SK-N-SH (cell line): Measurements from ENCODE around the gene ATP13A3. TPM values are rescaled to one million over a fixed set of nuclear protein-coding genes. Genes with fewer than 3 reads are reported as not detected.
A peak's percentile ranks its signal among the peaks of the same experiment; 100 is the strongest.

Experiments
- CTCF ChIA-PET: fragments of 300-600, 350-600 bp; formaldehyde crosslinking; extraction: SDS; loops from one replicate; lab custom pipeline; 2021; lab: Yijun Ruan, JAX
- POLR2A ChIA-PET: fragments of 350-600 bp; sonication (Branson Sonifier 250); formaldehyde crosslinking; extraction: SDS; loops from one replicate; lab custom pipeline; 2020; ENCODE audit warnings: antibody characterized with exemption, inconsistent platforms; lab: Yijun Ruan, JAX
- DNase-seq: peaks from one replicate; pipeline ENCODE4 v3.0.0; 2012
- H2AFZ ChIP-seq: fragments of 200-600 bp; sonication (generic); 2 replicates; pipeline ENCODE4 v1.8.1; 2016; ENCODE audit warnings: antibody characterized with exemption, mild to moderate bottlenecking, low read depth
- H3F3A ChIP-seq: fragments of 200-600 bp; sonication (generic); replicated peaks from 2 replicates; pipeline ENCODE3; 2016; ENCODE audit warnings: antibody characterized with exemption, mild to moderate bottlenecking; ENCODE audit not compliant: insufficient read depth
- H3K27ac ChIP-seq, 2 experiments: fragments of 200-500 bp in 1 of 2; fragments of 200-600 bp in 1 of 2; sonication (Bioruptor generic) in 1 of 2; sonication (generic), shearing (Covaris generic) in 1 of 2; 2 replicates each; pipeline versions ENCODE4 v1.5.1 to v1.6.1; 2014 to 2016; ENCODE audit warnings: low read depth in 2 of 2, inconsistent platforms in 1 of 2, low read length in 1 of 2, mild to moderate bottlenecking in 1 of 2, mixed read lengths in 1 of 2
- H3K27me3 ChIP-seq: fragments of 200-600 bp; sonication (generic), shearing (Covaris generic); 2 replicates; pipeline ENCODE4 v1.6.1; 2016; ENCODE audit warnings: mixed run types; ENCODE audit not compliant: insufficient read depth
- H3K36me3 ChIP-seq, 2 experiments: fragments of 200-500 bp in 1 of 2; fragments of 200-600 bp in 1 of 2; sonication (Bioruptor generic) in 1 of 2; sonication (generic) in 1 of 2; replicated peaks in 1 of 2; 2 replicates each; pipeline versions ENCODE3 to v1.5.1; 2014 to 2016; ENCODE audit warnings: low read length in 1 of 2, mild to moderate bottlenecking in 1 of 2; ENCODE audit not compliant: insufficient read depth in 2 of 2, control insufficient read depth in 1 of 2
- H3K4me1 ChIP-seq, 2 experiments: fragments of 200-500 bp in 1 of 2; fragments of 200-600 bp in 1 of 2; sonication (Bioruptor generic) in 1 of 2; sonication (generic), shearing (Covaris generic) in 1 of 2; 2 replicates each; pipeline versions ENCODE4 v1.5.1 to v1.6.1; 2014 to 2016; ENCODE audit warnings: low read depth in 1 of 2, low read length in 1 of 2, mixed run types in 1 of 2; ENCODE audit not compliant: insufficient read depth in 2 of 2, control insufficient read depth in 1 of 2
- H3K4me2 ChIP-seq: fragments of 200-600 bp; sonication (generic), shearing (Covaris generic); 2 replicates; pipeline ENCODE4 v1.6.1; 2017; ENCODE audit warnings: mixed run types
- H3K4me3 ChIP-seq, 2 experiments: fragments of 200-500 bp in 1 of 2; fragments of 200-600 bp in 1 of 2; sonication (Bioruptor generic) in 1 of 2; sonication (generic), shearing (Covaris generic) in 1 of 2; 2 replicates each; pipeline versions ENCODE4 v1.5.1 to v1.8.1; 2014 to 2016; ENCODE audit warnings: low read depth in 2 of 2, inconsistent platforms in 1 of 2, low read length in 1 of 2, mild to moderate bottlenecking in 1 of 2, mixed read lengths in 1 of 2, moderate library complexity in 1 of 2
- H3K79me2 ChIP-seq: fragments of 200-600 bp; sonication (generic); 2 replicates; pipeline ENCODE4 v1.8.1; 2017; ENCODE audit warnings: mild to moderate bottlenecking; ENCODE audit not compliant: insufficient read depth
- H3K9ac ChIP-seq: fragments of 200-600 bp; sonication (generic); 2 replicates; pipeline ENCODE4 v1.6.1; 2017; ENCODE audit warnings: mixed run types
- H3K9me2 ChIP-seq: fragments of 200-600 bp; sonication (generic); 2 replicates; pipeline ENCODE4 v1.6.1; 2017; ENCODE audit warnings: mixed run types
- H3K9me3 ChIP-seq: fragments of 200-600 bp; sonication (generic); 2 replicates; pipeline ENCODE4 v1.6.1; 2017; ENCODE audit warnings: mixed run types, mild to moderate bottlenecking, moderate library complexity
- H4K20me1 ChIP-seq: fragments of 200-600 bp; sonication (generic); 2 replicates; pipeline ENCODE4 v1.6.1; 2017; ENCODE audit warnings: mild to moderate bottlenecking, mixed run types; ENCODE audit not compliant: insufficient read depth
- FOSL2 ChIP-seq: IDR thresholded peaks from 2 replicates; pipeline ENCODE4 v1.4.0; 2012; ENCODE audit warnings: low read depth, mild to moderate bottlenecking, moderate library complexity, borderline replicate concordance
- NFIC ChIP-seq: IDR thresholded peaks from 2 replicates; pipeline ENCODE4 v1.4.0; 2012; ENCODE audit warnings: borderline replicate concordance
- NRF1 ChIP-seq: IDR thresholded peaks from 2 replicates; pipeline ENCODE4 v1.6.1; 2012; ENCODE audit warnings: low read depth, mild to moderate bottlenecking, low read length
- POLR2AphosphoS5 ChIP-seq: IDR thresholded peaks from 2 replicates; pipeline ENCODE4 v1.6.1; 2012; ENCODE audit warnings: low read depth, low read length
- RCOR1 ChIP-seq: fragments of 150-350 bp; IDR thresholded peaks from 2 replicates; pipeline ENCODE4 v1.6.1; 2017; ENCODE audit warnings: antibody characterized with exemption, low read length
- SMC3 ChIP-seq: IDR thresholded peaks from 2 replicates; pipeline ENCODE4 v1.6.1; 2012; ENCODE audit warnings: low read depth, low read length, improper control_type of control experiment
- TEAD4 ChIP-seq: IDR thresholded peaks from 2 replicates; pipeline ENCODE4 v1.4.0; 2012; ENCODE audit warnings: mild to moderate bottlenecking, borderline replicate concordance; ENCODE audit not compliant: insufficient read depth
- YY1 ChIP-seq: IDR thresholded peaks from 2 replicates; pipeline ENCODE4 v1.4.0; 2012; ENCODE audit warnings: low read depth, mild to moderate bottlenecking
- WGBS: methylation state at CpG from one replicate; pipeline ENCODE4 v1.1.6; 2017; ENCODE audit warnings: low lambda C conversion rate; 5-methylcytosine and 5-hydroxymethylcytosine counted together
- polyA plus RNA-seq, 3 experiments: library from polyadenylated mRNA; depleted of rRNA; stranded (reverse); fragments of >200 nt; gene quantifications; 2 replicates each; pipeline ENCODE4 v1.2.3, GENCODE V29; 2012
- TF ChIP-seq, protein P1 (sequence below): fragments of 200-600 bp; sonication (generic); IDR thresholded peaks from 2 replicates; pipeline ENCODE4 v1.6.1; 2017; ENCODE audit warnings: antibody characterized with exemption, mild to moderate bottlenecking, moderate library complexity
- TF ChIP-seq, protein P2 (sequence below): IDR thresholded peaks from 2 replicates; pipeline ENCODE4 v1.6.1; 2012; ENCODE audit warnings: mild to moderate bottlenecking, low read depth, low read length, moderate library complexity

ATP13A3 gene
- polyA plus RNA-seq, 1 of the 3 experiments (the other 2 are of a cell fraction): 48.2 TPM

DNA sequence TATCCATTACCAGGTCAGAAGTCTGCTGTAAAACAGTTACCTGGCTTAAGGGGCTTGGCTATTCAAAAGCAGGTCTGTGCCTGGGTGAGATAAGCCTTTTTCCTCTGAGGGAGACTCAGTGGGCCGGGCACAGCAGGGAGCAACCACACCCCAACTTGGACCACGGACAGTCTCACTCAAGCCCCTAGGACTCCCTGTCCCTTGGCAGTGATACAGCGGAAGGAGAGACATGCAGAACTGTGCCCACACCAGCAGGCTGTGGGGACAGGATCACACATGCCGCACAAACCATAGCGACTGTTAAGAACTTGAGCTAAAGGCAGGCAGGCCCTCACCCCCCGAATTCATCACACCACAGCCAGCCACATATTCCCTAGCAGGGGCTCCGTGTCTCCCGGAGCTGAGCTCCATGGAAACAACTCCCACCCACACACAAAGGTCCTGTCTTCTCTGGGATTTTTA is 84.9 kb downstream of the ATP13A3 start:
- CTCF ChIA-PET: interaction anchor here (0.6 to 11.2 kb wide), 6 partner anchors 9 to 940 kb away, joined by 3 to 326 read pairs (median 5); no protein-coding TSS in a partner anchor
- Histone ChIP-seq H3K79me2 (no peaks in the 10 kb centered on the region), H3F3A (peaks cover 37% of the 10 kb centered on the region), H3K27ac (no peak overlapping the region), H3K4me1 (no peaks in the 10 kb centered on the region), H3K9me2 (no peaks in the 10 kb centered on the region), H3K4me2 (no peak overlapping the region), H3K27me3 (no peaks in the 10 kb centered on the region), H4K20me1 (0 out of 2 replicates have a peak, but pooled peaks cover 6% of the 10 kb centered on the region), H3K36me3 (peaks cover 34 to 48% of the 10 kb centered on the region in 2 experiments), H2AFZ (no peak overlapping the region), H3K9ac (no peak overlapping the region), H3K9me3 (no peaks in the 10 kb centered on the region), H3K4me3 (no peak overlapping the region)
- DNase-seq: no peak
- TF ChIP-seq RCOR1 (no peak), YY1 (no peak), POLR2AphosphoS5 (0 out of 2 replicates have a peak, but pooled peaks have one; percentile 17), NRF1 (no peak)
- 100% methylated on average over 6 of the region's 8 CpGs for WGBS
- POLR2A ChIA-PET: interaction anchor here (0.7 kb wide), 1 partner anchor 10 kb away, joined by 3 read pairs; no protein-coding TSS in a partner anchor

DNA sequence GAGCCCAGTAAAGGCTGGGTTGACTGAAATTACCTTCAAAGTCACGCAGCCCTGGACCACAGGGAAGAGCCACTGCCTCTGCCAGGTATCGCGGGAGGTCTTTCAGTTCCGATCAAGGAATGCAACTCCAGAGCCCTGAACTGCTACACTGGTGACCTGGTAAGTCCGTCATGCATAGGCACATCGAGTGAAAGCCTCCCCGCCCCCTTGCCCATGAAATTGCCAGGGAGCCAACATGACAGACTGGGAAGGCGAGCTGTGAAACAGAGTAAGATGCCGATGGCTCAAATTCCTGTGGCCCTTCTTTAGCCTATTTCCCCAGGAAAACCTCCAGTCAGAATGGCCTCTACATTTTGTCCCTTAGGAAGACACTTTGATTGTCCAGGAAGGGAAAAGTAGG is 85.5 kb downstream of the ATP13A3 start:
- no peak overlapping the region for H3K27ac ChIP-seq
- no peak overlapping the region for H3K4me2 ChIP-seq
- no peak overlapping the region for H3K9ac ChIP-seq
- H3K27me3 ChIP-seq: no peaks in the 10 kb centered on the region
- H3F3A ChIP-seq: peaks cover 32% of the 10 kb centered on the region
- 87% methylated on average over 7 of the region's 9 CpGs for WGBS
- H3K9me2 ChIP-seq: no peaks in the 10 kb centered on the region
- TF ChIP-seq FOSL2: no peak
- TF ChIP-seq, protein P1, sequence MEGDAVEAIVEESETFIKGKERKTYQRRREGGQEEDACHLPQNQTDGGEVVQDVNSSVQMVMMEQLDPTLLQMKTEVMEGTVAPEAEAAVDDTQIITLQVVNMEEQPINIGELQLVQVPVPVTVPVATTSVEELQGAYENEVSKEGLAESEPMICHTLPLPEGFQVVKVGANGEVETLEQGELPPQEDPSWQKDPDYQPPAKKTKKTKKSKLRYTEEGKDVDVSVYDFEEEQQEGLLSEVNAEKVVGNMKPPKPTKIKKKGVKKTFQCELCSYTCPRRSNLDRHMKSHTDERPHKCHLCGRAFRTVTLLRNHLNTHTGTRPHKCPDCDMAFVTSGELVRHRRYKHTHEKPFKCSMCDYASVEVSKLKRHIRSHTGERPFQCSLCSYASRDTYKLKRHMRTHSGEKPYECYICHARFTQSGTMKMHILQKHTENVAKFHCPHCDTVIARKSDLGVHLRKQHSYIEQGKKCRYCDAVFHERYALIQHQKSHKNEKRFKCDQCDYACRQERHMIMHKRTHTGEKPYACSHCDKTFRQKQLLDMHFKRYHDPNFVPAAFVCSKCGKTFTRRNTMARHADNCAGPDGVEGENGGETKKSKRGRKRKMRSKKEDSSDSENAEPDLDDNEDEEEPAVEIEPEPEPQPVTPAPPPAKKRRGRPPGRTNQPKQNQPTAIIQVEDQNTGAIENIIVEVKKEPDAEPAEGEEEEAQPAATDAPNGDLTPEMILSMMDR: no peak
- TF ChIP-seq TEAD4: no peak
- TF ChIP-seq, protein P2, sequence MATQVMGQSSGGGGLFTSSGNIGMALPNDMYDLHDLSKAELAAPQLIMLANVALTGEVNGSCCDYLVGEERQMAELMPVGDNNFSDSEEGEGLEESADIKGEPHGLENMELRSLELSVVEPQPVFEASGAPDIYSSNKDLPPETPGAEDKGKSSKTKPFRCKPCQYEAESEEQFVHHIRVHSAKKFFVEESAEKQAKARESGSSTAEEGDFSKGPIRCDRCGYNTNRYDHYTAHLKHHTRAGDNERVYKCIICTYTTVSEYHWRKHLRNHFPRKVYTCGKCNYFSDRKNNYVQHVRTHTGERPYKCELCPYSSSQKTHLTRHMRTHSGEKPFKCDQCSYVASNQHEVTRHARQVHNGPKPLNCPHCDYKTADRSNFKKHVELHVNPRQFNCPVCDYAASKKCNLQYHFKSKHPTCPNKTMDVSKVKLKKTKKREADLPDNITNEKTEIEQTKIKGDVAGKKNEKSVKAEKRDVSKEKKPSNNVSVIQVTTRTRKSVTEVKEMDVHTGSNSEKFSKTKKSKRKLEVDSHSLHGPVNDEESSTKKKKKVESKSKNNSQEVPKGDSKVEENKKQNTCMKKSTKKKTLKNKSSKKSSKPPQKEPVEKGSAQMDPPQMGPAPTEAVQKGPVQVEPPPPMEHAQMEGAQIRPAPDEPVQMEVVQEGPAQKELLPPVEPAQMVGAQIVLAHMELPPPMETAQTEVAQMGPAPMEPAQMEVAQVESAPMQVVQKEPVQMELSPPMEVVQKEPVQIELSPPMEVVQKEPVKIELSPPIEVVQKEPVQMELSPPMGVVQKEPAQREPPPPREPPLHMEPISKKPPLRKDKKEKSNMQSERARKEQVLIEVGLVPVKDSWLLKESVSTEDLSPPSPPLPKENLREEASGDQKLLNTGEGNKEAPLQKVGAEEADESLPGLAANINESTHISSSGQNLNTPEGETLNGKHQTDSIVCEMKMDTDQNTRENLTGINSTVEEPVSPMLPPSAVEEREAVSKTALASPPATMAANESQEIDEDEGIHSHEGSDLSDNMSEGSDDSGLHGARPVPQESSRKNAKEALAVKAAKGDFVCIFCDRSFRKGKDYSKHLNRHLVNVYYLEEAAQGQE: no peak
- TF ChIP-seq POLR2AphosphoS5: no peak
- no peak for TF ChIP-seq NFIC
- TF ChIP-seq SMC3: no peak
- no peaks in the 10 kb centered on the region for H3K9me3 ChIP-seq
- ChIA-PET CTCF (interaction anchor here (1.9 to 11.2 kb wide), 2 partner anchors 39 to 64 kb away, joined by 5 to 326 read pairs; no protein-coding TSS in a partner anchor), POLR2A (no interaction called here)
- H3K4me1 ChIP-seq: no peaks in the 10 kb centered on the region
- H3K4me3 ChIP-seq: no peak overlapping the region
- H4K20me1 ChIP-seq: 0 out of 2 replicates have a peak, but pooled peaks cover 6% of the 10 kb centered on the region
- H3K36me3 ChIP-seq: peaks cover 34 to 42% of the 10 kb centered on the region in 2 experiments
- H2AFZ ChIP-seq: no peak overlapping the region
- DNase-seq: no peak
- no peaks in the 10 kb centered on the region for H3K79me2 ChIP-seq
